GM19023 (cell line): ENCODE results near the gene PRDX5.

Experiments
- ATAC-seq: cut with Tn5 transposase; IDR thresholded peaks from one replicate; pipeline ENCODE4 v1.9.1; 2021; ENCODE audit warnings: mild to moderate bottlenecking, moderate library complexity; ENCODE audit not compliant: unreplicated experiment

The PRDX5 gene

DNA sequence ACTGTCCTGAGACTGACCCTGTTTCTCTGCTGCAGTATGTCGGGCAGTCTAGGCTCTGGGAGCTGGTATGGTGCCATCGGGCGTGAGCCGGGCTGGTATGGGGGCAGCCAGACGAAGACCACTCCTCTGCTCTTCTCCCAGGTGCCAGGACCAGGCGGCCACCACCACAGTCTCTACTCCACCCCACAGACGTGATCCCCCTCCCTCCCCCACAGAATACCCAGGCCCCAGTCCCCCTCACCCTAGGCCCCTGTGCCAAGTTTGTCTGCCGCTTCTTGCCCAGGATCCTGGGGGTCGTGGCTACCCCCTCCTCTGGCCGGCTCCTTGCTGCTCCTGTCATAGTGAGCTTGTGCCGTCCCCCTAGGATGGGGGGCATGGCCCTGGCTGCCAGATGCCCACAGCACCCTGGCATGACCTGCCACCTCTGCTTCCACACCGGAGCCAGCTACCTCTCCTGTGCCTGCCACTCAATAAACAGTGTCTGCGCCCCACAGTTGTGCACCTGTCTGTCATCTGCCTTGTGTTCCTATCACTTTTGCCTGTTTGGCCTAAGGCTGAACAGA lies 28.8 kb upstream of the PRDX5 start:
- no peak for ATAC-seq

DNA sequence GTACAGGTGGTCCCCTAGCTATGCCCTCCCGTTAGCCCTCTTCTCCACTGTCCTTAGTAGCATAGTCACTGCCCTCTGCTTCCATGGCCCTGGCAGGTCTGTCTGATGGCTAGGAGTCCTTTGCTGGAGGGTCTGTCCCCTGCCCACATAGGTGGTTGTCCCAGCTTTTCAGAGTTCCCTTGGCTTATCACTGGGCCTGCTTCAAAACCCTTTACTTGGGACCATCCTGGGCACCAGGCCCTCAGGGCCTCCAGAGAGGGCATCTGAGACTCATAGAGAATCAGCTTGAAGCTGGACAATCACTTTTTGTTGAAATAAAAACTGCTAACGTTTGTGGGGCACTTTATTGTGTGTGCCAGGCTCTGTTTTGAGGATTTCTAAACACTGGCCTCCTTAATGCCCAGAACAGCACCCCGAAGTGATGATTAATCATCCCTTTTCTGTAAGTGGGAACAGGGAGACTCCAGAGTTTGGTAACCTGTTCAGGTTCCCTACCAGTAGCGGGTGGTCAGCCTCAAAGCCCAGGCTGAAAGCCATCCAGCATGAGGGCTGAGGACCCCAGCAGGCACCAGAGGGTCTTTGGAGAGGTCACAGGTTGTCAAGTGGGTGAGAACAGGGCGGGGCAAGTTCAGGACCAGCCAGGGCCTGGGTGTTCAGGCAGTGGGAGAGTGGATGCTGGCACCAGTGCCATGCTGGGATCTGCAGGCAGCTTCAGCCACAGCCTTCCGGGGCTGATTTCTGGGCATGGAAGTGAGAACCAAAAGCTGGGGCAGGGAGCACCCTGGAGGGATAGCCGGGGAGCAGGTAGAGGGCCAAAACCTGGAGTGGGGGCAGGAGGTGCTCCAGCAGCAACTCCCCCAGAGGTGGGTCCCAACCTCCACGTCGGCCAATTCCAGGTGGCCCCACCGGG lies 27.3 kb upstream of the PRDX5 start:
- no peak for ATAC-seq

DNA sequence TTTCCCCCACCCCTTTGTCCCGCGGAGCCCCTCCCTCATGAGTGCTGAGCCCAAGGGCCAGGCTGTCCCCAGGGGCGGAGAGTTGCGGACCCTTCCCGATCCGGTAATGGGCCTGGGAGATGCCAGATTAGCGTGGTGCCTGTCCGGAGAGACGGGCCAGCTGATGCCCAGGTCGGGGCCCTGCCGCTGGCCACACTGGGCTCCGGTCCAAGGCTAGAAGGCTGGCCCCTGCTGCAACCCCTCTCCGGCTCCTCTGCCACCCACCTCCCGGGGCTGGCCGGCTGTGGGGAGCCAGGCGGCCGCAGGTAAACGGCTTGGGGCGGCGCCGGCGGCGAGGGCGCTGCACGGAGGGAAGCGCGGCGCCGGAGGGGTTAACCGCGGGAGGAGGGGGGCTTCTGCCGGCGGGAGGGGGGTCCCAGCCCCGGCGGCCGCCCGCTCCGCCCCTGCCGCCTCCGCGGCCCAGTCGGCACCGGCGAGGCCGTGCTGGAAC lies 26.6 kb upstream of the PRDX5 start, which contains the start of gene KCNK4:
TSS of gene KCNK4 (plus strand) at position 41 of the 490 bp plus-strand sequence. CDS start 1,717 bp downstream, outside the sequence.
- ATAC-seq: no peak

DNA sequence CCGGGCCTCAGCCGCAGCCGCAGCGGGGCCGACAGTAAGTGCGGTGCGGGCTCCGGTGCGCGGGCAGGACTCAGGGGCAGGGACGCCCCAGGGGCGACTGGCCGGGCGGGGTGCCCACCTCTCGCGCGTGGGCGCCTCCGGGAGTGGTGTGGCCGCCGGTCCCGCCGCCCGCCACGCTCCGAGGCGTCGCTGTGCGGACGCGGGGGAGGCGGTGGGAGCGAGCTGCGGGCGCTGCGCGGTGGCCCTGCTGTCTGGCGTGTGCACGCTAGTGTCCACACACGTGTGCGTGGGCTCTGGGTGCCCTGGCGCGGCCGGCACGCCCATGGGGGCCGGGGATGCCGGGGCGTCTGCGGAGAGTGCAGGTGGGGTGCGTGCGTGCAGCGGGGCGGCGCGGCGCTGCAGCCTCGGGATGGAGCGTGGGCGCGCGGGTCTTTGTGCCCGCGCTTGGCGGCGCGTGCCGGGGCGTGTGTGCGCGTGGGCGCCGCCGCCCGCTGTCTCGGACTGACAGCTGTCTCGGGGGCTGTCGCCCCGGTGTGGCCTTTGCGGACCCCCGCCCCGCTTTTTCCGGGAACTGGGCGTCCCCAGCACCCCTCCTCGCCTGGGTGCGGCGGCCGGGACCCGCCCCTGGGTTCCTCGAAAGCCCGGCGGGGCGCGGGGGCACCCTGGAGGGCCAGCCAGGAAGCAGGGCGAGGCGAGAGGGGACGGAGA lies 26.0 kb upstream of the PRDX5 start:
- no peak for ATAC-seq

DNA sequence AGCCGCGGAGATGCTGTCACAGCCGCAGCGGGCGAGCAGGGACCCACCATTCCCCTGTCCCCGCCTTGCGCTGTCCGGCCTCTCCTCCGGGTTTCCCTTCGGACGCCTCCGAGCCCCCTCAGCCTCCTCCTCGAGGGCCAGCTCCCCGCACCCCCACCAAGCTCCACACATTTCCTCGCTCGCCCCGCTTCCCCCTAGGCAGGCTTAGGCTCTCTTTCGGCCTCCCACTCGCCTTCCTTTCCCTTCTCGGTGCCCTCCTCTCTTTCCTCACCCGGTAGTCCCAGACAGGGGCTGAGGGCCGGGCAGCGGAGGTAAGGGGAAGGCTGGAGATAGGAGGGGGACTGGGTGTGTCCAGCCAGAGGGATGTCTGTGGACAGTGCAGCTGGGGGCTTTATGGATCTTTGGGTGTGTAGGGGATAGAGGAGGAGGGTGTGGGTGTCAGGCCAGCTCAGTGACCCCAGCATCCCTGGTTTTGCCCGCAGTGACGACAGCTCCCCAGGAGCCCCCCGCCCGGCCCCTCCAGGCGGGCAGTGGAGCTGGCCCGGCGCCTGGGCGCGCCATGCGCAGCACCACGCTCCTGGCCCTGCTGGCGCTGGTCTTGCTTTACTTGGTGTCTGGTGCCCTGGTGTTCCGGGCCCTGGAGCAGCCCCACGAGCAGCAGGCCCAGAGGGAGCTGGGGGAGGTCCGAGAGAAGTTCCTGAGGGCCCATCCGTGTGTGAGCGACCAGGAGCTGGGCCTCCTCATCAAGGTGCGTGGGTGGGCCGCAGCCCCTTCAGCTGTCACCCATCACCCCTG lies 25.3 kb upstream of the PRDX5 start:
- no peak for ATAC-seq

DNA sequence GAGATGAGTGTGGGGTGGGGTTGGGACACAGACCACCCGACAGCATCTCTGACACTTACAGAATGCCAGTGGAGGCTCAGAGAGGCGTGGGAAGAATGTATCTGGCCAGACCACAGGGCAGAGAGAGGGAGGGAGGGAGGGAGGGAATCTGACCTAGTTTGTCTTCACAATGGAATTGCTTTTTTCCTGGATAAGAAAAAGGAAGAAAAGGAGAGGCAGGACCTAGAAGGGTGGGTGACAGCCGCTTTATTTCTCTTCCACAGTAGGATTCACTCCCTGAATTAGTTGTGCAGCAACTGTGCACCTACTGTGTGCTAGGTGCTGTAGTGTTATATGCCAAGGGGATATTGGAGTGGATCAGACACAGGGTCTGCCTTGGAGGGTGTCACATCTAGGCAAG lies 23.1 kb upstream of the PRDX5 start:
- ATAC-seq: no peak

DNA sequence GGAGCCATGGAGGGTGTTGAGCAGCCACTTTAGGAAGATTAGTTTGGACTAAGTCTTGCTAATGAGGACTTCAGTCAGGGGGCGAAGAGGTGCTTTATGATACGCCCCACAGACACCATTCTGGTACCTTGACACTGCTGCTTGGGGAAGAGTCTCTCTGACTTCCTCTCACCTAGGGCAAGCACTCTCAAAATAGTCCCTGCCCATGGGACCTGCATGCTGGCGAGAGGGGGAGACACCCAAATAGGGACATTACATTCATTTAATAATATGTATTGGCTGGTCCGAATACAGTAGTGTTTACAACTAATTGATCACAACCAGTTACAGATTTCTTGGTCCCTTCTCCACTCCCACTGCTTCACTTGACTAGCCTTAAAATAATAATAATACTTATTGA lies 22.2 kb upstream of the PRDX5 start:
- no peak for ATAC-seq

DNA sequence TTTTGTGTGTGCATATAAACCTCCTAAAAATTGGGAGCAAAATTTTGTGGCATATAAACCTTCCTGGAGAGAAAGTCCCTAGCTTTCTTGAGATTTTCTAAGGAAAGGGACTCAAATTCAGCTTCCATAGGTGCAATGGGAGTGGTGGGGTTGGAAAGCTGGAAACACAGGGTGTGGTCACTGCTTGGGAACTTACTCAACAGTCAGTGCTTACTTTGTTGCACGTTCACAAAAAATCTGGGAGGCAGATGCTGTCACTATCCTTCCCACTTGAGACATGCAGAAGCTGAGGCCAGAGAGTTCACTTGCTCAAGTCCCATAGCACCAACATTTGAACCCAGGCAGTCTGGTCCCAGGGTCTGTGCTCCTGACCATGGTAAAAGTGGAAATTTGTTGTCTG lies 21.7 kb upstream of the PRDX5 start:
- ATAC-seq: no peak

DNA sequence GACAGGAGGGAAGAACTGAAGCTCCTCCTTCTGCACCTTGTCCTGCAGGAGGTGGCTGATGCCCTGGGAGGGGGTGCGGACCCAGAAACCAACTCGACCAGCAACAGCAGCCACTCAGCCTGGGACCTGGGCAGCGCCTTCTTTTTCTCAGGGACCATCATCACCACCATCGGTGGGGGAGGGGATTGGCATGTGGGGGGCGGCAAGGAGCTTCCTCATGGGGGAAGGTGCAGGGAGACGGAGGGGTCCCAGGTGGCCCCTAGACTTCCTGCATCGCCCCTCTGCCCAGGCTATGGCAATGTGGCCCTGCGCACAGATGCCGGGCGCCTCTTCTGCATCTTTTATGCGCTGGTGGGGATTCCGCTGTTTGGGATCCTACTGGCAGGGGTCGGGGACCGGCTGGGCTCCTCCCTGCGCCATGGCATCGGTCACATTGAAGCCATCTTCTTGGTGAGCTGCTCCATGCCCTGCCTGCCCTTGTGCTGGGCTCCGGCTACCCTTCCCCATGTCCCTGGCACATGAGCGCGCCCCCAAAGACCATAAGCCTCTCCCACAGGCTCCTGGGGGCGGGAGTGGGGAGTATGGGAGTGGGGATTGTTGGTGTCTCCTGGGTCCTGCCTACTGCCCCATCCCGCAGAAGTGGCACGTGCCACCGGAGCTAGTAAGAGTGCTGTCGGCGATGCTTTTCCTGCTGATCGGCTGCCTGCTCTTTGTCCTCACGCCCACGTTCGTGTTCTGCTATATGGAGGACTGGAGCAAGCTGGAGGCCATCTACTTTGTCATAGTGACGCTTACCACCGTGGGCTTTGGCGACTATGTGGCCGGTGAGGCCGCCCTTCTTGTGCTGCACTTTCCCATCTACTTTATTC lies 20.9 kb upstream of the PRDX5 start:
- ATAC-seq: no peak

DNA sequence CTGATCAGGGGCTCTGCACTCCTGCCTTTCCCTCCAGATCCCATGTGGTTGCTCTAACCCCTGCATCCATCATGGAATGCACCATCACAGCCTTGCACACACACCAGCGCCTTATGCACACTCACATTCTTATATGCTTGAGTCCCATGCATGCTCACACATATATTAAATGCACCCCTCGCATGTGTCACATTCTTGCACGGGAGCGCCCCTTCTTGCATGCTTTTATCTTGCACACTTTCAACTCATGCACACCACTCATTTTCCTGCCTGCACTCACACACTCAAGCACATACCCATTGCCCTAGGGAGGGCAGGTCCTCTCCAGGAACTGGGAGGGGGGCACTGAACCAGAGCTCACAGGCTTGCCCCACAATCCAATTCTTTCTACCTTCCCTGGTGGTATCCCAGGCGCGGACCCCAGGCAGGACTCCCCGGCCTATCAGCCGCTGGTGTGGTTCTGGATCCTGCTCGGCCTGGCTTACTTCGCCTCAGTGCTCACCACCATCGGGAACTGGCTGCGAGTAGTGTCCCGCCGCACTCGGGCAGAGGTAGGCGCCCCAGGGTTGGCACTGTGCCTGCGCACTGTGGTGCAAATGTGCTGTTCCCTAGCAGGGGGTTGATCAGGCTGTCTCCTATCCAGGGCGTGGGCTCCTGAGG lies 20.1 kb upstream of the PRDX5 start:
- no peak for ATAC-seq

DNA sequence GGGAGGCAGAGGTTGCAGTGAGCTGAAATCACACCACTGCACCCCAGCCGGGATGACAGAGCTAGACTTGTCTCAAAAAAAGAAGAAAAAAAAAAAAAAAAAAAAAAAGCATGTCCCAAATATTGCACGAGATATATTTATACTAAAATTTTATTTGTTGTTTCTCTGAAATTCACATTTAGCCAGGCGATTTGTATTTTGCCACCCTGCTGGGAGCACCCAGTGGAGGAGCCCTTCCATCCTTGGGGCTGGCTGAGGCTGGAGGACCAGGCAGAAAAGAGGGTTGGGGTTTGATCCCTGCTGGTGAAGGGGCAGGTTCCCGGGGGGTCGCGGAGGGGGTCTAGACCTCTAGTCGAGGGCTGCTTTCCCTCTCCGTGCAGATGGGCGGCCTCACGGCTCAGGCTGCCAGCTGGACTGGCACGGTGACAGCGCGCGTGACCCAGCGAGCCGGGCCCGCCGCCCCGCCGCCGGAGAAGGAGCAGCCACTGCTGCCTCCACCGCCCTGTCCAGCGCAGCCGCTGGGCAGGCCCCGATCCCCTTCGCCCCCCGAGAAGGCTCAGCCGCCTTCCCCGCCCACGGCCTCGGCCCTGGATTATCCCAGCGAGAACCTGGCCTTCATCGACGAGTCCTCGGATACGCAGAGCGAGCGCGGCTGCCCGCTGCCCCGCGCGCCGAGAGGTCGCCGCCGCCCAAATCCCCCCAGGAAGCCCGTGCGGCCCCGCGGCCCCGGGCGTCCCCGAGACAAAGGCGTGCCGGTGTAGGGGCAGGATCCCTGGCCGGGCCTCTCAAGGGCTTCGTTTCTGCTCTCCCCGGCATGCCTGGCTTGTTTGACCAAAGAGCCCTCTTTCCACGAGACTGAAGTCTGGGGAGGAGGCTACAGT lies 18.7 kb upstream of the PRDX5 start:
- ATAC-seq: no peak

DNA sequence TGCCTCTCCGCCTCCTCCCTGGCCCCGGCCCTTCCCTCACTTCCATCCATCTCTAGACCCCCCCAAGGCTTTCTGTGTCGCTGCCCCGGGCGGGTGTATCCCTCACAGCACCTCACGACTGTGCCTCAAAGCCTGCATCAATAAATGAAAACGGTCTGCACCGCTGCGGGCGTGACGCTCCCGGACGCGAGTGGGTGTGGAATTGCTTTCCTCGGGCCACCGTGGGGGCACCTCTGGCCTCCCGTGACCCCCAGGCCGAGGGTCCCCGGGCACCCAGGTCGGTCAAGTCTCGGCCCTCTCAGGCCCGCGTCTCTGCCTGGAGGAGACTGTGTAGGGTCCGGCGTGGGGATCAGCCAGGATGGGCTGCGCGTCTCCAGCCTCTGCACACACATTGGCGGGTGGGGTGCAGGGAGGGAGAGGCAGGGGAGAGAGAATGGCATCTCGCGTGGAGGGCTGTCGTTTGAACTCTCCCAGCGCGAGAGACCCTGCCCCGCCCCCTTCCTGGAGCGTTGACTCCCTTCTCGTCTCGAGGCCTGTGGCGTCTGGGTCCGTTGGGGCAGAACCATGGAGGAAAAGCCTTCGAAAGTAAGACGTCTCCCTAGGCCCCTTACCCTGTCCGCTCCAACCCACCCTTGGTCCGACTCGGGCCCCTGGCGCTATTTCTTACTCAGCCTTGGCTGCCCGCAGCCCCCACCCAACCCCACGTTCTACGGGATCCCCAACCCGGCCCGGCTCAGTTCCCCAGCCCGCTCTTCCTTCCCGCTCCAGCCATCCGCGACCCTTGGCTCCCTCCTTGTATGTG lies 17.9 kb upstream of the PRDX5 start, which contains the start of gene CATSPERZ:
TSS of gene CATSPERZ (plus strand) at position 512 of the 802 bp plus-strand sequence. CDS start at position 565, 53 bp downstream.
- ATAC-seq: no peak

DNA sequence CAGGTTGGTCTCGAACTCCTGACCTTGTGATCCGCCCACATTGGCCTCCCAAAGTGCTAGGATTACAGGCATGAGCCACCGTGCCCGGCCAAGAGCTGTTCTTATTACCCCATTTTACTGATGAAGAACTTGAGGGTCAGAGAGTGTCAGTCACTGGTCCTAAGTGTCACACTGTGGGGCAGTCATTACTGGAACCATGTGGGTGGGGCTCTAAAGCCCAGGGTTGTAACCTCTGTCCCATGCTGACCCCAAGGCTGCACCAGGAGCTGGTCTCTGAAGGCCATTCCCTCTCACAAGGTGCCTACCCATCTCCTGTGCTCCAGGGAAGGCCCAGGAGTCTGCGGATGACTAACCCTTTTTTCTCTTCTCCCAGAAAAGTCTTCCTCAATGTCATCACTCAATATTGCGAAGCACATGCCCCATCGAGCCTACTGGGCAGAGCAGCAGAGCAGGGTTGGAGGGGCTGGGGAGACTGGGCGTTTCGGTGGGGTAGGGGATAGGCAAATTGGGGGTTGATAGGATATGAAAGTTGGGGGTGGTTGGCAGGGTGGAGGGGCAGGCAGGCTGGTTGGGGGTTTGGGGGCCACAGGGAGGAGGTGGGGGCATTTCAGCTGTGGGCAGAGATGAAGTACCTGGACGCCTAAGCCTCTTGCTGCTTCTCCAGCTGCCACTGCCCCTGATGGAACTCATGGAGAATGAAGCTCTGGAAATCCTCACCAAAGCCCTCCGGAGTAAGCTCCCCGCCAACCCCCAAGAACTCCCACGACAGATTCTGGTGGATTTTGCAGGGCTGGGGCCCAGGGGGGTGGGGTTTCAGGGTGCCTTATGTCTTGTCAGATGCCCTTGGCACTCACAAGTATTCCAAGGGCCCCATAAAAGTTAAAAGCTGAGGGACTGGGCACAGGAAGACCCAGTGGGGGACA lies 14.6 kb upstream of the PRDX5 start:
- no peak for ATAC-seq

DNA sequence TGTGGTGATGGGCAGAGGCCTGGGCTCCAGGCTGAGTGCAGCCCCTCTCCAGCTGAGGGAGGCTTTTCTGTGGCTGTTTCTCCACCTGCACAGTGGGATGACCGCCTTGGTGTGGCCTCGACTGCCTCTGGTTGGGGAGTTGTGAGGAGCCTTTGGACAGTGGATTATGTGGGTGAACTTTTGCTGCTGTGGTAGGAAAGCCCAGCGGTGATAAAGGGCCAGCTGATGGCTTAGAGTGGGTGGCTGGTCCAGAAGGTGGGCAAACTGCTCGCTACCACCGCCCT lies 13.9 kb upstream of the PRDX5 start:
- ATAC-seq: no peak

DNA sequence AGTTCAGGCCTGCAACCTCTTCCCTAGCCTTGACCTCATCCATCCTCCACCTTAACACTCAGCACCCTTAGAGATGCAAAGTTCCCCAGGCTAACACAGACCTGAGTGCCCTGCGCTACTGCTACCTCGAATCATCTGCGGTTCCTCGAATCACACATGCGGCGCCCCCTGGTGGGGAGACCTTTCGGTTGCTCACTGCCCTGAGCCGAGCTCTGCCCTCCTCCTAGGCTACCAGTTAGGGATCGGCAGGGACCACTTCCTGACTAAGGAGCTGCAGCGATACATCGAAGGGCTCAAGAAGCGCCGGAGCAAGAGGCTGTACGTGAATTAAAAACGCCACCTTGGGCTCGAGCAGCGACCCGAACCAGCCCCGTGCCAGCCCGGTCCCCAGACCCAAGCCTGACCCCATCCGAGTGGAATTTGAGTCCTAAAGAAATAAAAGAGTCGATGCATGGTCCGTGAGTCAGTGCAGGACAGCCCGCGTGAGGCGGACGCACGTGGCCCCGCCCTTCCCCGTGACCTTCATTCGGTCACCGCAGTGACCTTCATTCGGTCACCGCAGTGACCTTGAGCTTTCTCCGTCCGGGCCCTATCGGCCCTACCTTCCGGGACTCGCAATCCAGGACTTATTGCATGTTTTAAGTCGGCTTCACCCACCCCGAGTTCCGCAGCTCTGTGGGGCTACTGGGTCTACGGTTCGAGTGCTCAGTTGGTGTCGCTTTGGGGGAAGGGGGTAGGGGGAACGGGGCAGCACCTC lies 13.4 kb upstream of the PRDX5 start:
- ATAC-seq: peak; percentile 29
